SU-DHL-6 (cell line): Measurements from ENCODE around the gene CISTR.
"Not testable (repeated sequence)": the region's sequence is repeated elsewhere in the genome, so short reads cannot be mapped to it uniquely, and the experiment has no call there.

Experiments used
- H2AFZ ChIP-seq: fragments of 200-600 bp; sonication (generic); 2 replicates; pipeline ENCODE4 v1.6.1; 2014; ENCODE audit warnings: low read depth, mild to moderate bottlenecking, moderate library complexity, mixed read lengths, antibody characterized with exemption, low read length; ENCODE audit not compliant: severe bottlenecking
- H3F3A ChIP-seq: fragments of 200-600 bp; shearing (Covaris generic); 2 replicates; pipeline ENCODE4 v1.6.0; 2016; ENCODE audit warnings: antibody characterized with exemption, mild to moderate bottlenecking; ENCODE audit not compliant: insufficient read depth
- H3K27ac ChIP-seq: fragments of 200-600 bp; sonication (generic); 2 replicates; pipeline ENCODE4 v1.5.1; 2016; ENCODE audit warnings: low read depth, mild to moderate bottlenecking, low read length, moderate library complexity, mixed read lengths
- H3K27me3 ChIP-seq: fragments of 200-600 bp; sonication (generic), shearing (Covaris generic); 2 replicates; pipeline ENCODE4 v1.6.0; 2014; ENCODE audit warnings: mild to moderate bottlenecking, low read length
- H3K36me3 ChIP-seq: fragments of 200-600 bp; sonication (generic); 2 replicates; pipeline ENCODE4 v1.6.1; 2014; ENCODE audit warnings: mild to moderate bottlenecking, low read length, mixed read lengths
- H3K4me2 ChIP-seq: fragments of 300-600, 200-600 bp; shearing (Covaris generic), sonication (generic); 2 replicates; pipeline ENCODE4 v1.6.0; 2014; ENCODE audit warnings: low read length, low read depth, mild to moderate bottlenecking; ENCODE audit not compliant: poor library complexity, severe bottlenecking
- H3K4me3 ChIP-seq: fragments of 200-600 bp; sonication (generic); 2 replicates; pipeline ENCODE4 v1.5.1; 2014; ENCODE audit warnings: antibody characterized with exemption, low read length, mild to moderate bottlenecking, mixed read lengths; ENCODE audit not compliant: insufficient read depth, poor library complexity, severe bottlenecking
- H3K79me2 ChIP-seq: fragments of 200-600 bp; sonication (generic); 2 replicates; pipeline ENCODE4 v1.6.1; 2014; ENCODE audit warnings: mild to moderate bottlenecking, low read length, moderate library complexity; ENCODE audit not compliant: insufficient read depth
- H3K9ac ChIP-seq: fragments of 200-600 bp; sonication (generic); 2 replicates; pipeline ENCODE4 v1.7.0; 2014; ENCODE audit warnings: mild to moderate bottlenecking, low read length
- H3K9me2 ChIP-seq: fragments of 200-600 bp; sonication (generic); replicated peaks from 2 replicates; pipeline ENCODE4 v1.6.1; 2014; ENCODE audit warnings: low read length; ENCODE audit not compliant: insufficient read depth
- H3K9me3 ChIP-seq: fragments of 200-600 bp; sonication (generic); 2 replicates; pipeline ENCODE4 v1.6.1; 2014; ENCODE audit warnings: low read length, mixed read lengths; ENCODE audit not compliant: insufficient read depth
- H4K20me1 ChIP-seq: fragments of 200-600 bp; sonication (generic); 2 replicates; pipeline ENCODE4 v1.6.1; 2014; ENCODE audit warnings: low read depth, mild to moderate bottlenecking, antibody characterized with exemption, low read length, moderate library complexity, mixed read lengths
- CTCF ChIP-seq: fragments of 200-600 bp; sonication (generic); IDR thresholded peaks from one replicate; pipeline ENCODE4 v1.5.1; 2017; ENCODE audit warnings: antibody characterized with exemption, mild to moderate bottlenecking, low read length, moderate library complexity; ENCODE audit not compliant: insufficient read depth, poor library complexity, severe bottlenecking
- EZH2phosphoT487 ChIP-seq: fragments of 200-600 bp; sonication (generic), shearing (Covaris generic); conservative IDR thresholded peaks from 2 replicates; pipeline ENCODE4 v1.6.1; 2018; ENCODE audit warnings: mild to moderate bottlenecking, antibody characterized with exemption, low read length, moderate library complexity, mixed read lengths

Gene CISTR

GRCh38 chr12:53765891-53766290 is 14.1 kb upstream of the CISTR start:
- no peaks in the 10 kb centered on the region for H3K27me3 ChIP-seq
- H3K9me2 ChIP-seq: no peaks in the 10 kb centered on the region
- no peak overlapping the region for H3K9ac ChIP-seq
- H3K36me3 ChIP-seq: no peaks in the 10 kb centered on the region
- no peaks in the 10 kb centered on the region for H3K79me2 ChIP-seq
- H3K4me2 ChIP-seq: no peak overlapping the region
- no peak overlapping the region for H2AFZ ChIP-seq
- no peak for TF ChIP-seq EZH2phosphoT487
- TF ChIP-seq CTCF: no peak
- H3K4me3 ChIP-seq: no peak overlapping the region
- H4K20me1 ChIP-seq: no peaks in the 10 kb centered on the region
- H3F3A ChIP-seq: no peaks in the 10 kb centered on the region
- no peaks in the 10 kb centered on the region for H3K9me3 ChIP-seq
- no peak overlapping the region for H3K27ac ChIP-seq

- no peaks in the 10 kb centered on the region for H3K9me2 ChIP-seq
- H4K20me1 ChIP-seq: no peaks in the 10 kb centered on the region
- no peak overlapping the region for H3K27ac ChIP-seq
- H3F3A ChIP-seq: no peaks in the 10 kb centered on the region
- no peak overlapping the region for H3K4me2 ChIP-seq
- no peak overlapping the region for H2AFZ ChIP-seq
- no peaks in the 10 kb centered on the region for H3K27me3 ChIP-seq
- no peaks in the 10 kb centered on the region for H3K79me2 ChIP-seq
- no peak overlapping the region for H3K4me3 ChIP-seq
- H3K9ac ChIP-seq: no peak overlapping the region
- H3K9me3 ChIP-seq: no peaks in the 10 kb centered on the region
- TF ChIP-seq EZH2phosphoT487: no peak
- no peak for TF ChIP-seq CTCF
- no peaks in the 10 kb centered on the region for H3K36me3 ChIP-seq
Observed at GRCh38 chr12:53764615-53765014, 12.8 kb upstream of the CISTR start.

GRCh38 chr12:53762793-53763192 is 11.0 kb upstream of the CISTR start:
- not testable (repeated sequence) for H3K27ac ChIP-seq, H3K9ac ChIP-seq, H3K9me3 ChIP-seq, H3K9me2 ChIP-seq, H3K4me3 ChIP-seq, H2AFZ ChIP-seq, H4K20me1 ChIP-seq, H3K27me3 ChIP-seq, H3K4me2 ChIP-seq, H3F3A ChIP-seq, H3K79me2 ChIP-seq, H3K36me3 ChIP-seq

GRCh38 chr12:53761306-53761705 is 9.5 kb upstream of the CISTR start:
- no peak for TF ChIP-seq EZH2phosphoT487
- TF ChIP-seq CTCF: no peak
- Histone ChIP-seq H3K27ac (no peak overlapping the region), H2AFZ (no peak overlapping the region), H3K9me3 (no peaks in the 10 kb centered on the region), H3K36me3 (no peaks in the 10 kb centered on the region), H3F3A (no peaks in the 10 kb centered on the region), H3K9ac (no peak overlapping the region), H3K4me3 (no peak overlapping the region), H3K4me2 (no peak overlapping the region), H4K20me1 (no peaks in the 10 kb centered on the region), H3K9me2 (no peaks in the 10 kb centered on the region), H3K79me2 (no peaks in the 10 kb centered on the region), H3K27me3 (no peaks in the 10 kb centered on the region)
